GM19035 (cell line): Measurements from ENCODE around the gene TPRKB.
"Not testable (repeated sequence)": the region's sequence is repeated elsewhere in the genome, so short reads cannot be mapped to it uniquely, and the experiment has no call there.

ENCODE experiments used
- ATAC-seq: cut with Tn5 transposase; IDR thresholded peaks from one replicate; pipeline ENCODE4 v1.9.1; 2021; ENCODE audit not compliant: unreplicated experiment

Gene TPRKB

GRCh38 chr2:73740767-73741166 lies 3.6 kb upstream of the TPRKB start:
- ATAC-seq = no peak

DNA sequence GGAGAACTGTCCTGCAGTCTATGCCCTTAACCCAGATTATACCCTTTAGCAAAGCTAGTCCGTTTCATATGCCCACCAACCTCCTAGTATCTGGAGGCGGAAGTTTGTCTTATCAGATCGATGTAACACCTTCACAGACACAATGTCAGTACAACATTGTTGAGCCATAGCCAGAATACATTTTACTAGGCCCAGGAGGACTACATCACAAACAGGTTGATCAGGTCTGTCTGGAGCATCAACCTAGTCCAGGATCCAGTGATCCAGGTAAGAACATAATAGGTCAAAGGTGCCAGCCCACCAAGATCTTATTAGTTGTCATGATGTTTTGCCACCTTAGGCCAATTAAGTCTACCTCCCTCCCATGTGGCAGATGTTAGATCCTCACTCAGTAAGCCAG lies 2.0 kb upstream of the TPRKB start:
- no peak for ATAC-seq

- ATAC-seq = no peak
These were observed 767 bp downstream of the TPRKB start for GRCh38 chr2:73736378-73736777.

DNA sequence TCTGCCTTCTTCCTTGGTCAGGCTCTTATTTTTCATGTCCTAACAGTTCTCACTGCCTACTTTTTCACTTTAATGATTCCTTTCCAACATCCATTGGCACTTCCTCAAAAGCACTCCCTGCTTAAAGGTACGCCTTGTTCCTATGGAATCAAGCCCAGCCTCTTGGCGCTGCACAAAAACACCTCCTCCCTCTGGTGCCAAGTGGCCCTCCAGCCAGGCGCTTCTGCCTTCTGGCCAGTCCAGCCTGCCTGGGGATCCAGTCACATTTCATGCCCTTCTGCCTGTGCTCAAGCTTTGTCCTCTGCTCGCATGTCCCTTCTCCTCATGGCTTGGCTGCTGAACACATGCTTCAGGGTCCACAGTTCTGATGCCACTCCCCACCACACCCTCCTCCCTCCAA lies 6.3 kb downstream of the TPRKB start:
- no peak for ATAC-seq

DNA sequence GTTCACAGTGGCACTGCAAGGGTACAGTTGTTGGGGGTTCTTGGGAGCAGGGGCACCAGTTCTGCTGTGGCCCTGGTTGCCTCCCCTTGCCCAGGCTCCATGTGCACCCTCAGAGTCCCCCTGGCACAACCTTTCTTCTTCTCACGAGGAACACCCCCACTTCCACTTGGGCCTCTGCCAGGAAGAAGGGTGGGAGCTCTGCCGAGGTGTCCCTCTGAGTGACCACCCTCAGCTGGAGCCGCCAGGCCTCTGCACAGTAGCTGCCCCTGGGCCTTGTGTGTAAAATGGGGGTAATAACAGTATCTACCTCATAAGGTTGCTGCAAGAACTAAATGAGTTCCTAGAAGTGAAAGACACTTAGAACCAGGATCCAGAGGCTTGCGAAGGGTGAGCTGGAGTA lies 8.4 kb downstream of the TPRKB start:
- ATAC-seq = no peak

- no peak for ATAC-seq
These were observed 9.1 kb downstream of the TPRKB start for GRCh38 chr2:73728043-73728442.

GRCh38 chr2:73726657-73727056 lies 10.5 kb downstream of the TPRKB start:
- not testable (repeated sequence) for ATAC-seq

- no peak for ATAC-seq
These were observed 18.1 kb downstream of the TPRKB start for GRCh38 chr2:73718851-73719621.

DNA sequence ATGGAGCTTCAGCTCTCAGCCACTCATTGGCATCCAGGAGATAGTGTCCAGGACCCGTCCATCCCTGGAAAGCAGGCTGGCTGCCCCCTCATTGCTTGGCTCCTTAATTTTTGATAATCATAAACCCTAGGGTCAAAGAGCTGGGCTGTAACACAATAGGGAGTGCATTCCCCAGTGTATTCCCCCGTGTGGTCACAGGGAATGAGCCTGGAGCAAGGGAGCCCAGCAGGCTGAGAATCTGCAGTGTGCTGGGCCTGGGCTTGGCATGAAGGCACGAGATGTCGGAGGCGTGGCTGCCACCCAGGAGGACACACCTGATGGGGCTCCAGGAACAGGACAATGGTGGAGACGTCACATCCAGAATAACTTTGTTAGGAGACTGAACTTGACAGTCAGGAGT lies 18.7 kb downstream of the TPRKB start:
- no peak for ATAC-seq

GRCh38 chr2:73717695-73718094 lies 19.4 kb downstream of the TPRKB start:
- ATAC-seq = not testable (repeated sequence)

GRCh38 chr2:73717251-73717606 lies 19.9 kb downstream of the TPRKB start:
- no peak for ATAC-seq

- ATAC-seq = no peak
These were observed 20.4 kb downstream of the TPRKB start for GRCh38 chr2:73716543-73717250.

- no peak for ATAC-seq
These were observed 23.1 kb downstream of the TPRKB start for GRCh38 chr2:73714091-73714490.

- ATAC-seq = no peak
These were observed 28.6 kb downstream of the TPRKB start for GRCh38 chr2:73708527-73708926.

- ATAC-seq = no peak
These were observed 29.5 kb downstream of the TPRKB start for GRCh38 chr2:73707636-73708035.

- no peak for ATAC-seq
These were observed 30.1 kb downstream of the TPRKB start for GRCh38 chr2:73707058-73707457.

DNA sequence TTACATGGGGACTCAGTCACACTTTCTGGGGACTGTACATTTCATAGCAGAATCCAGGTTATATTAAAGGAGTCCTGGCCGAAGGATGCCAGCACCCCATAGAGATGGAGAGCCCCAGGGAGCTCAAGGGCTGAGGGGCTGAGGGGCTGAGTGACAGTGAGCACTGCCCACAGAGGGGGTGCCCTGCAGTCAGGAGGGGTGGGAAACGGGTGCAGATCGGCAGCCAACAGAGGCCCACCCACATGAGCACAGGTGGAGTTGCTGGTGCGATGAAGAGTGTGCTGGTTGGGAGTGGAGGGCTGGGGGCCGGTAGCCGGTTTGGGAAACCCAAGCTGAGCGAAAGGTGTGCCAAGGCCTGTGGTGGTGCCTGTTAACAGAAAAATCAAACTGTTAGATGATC lies 32.1 kb downstream of the TPRKB start:
- no peak for ATAC-seq

DNA sequence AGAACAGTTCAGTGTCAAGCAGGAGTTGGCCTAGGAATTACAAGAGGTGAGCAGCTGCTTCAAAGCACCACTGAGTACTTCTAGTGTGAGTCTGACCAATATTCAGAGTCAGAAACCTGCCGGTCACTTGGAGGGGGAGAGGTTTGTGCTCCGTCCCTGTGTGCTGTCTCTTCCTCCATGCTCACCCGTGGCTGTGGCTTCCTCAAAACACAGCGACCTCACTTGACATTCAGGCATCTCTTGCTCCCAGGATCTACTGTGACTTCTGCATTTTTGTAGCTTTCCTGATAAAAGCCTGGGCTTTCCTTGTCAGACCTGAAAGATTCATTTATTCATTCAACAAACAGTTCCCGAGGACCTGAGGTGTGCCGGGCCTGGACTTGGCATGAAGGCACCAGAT lies 32.9 kb downstream of the TPRKB start:
- ATAC-seq = no peak

DNA sequence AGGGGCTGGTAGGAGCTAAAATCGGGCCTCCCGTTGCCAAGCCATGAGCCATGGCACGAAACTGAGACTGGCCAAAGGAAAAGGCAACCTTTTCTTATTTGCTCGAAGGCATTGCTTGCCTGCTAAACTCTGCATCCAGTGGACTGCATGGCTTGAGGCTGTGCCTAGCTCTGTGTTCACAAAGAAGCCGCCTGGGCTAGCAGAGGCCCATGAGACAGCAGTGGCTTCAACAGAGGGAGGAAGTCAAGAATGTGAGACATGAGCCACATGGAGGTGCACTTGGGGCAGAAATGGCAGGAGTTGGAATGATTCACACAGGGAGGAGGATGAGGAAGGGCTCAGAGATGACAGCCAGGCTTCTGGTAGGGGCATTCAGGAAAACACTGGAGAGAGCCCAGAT lies 33.5 kb downstream of the TPRKB start:
- ATAC-seq = no peak

DNA sequence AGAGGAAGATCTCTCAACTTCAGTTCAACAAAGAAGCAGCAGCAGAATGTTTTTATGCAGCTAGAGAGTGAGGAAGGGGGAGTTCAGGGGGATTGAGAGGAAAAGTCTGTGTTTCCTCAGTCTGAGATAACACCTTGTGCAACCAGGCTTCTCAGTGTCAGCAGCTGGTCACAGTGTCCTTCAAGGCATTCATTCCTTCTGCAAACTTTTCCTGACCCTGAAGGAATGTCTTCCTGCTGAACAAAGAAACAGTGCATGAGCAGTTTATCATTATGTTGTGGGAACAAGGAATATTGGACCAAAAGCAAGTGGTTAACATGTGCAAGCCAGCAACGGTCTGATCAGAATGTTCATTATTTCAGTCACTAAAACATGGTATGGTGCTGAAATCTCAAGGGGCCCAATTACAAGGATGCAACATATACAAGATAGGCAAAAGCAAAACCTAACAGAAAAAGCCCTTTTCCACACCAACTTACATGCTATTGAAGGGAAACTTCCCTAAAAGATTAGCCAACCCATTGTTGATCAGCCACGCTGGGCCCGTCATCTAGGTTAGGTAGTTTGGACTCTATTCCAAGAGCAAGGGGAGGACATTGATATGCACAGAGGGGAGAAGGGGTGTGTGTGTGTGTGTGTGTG lies 34.2 kb downstream of the TPRKB start:
- not testable (repeated sequence) for ATAC-seq

DNA sequence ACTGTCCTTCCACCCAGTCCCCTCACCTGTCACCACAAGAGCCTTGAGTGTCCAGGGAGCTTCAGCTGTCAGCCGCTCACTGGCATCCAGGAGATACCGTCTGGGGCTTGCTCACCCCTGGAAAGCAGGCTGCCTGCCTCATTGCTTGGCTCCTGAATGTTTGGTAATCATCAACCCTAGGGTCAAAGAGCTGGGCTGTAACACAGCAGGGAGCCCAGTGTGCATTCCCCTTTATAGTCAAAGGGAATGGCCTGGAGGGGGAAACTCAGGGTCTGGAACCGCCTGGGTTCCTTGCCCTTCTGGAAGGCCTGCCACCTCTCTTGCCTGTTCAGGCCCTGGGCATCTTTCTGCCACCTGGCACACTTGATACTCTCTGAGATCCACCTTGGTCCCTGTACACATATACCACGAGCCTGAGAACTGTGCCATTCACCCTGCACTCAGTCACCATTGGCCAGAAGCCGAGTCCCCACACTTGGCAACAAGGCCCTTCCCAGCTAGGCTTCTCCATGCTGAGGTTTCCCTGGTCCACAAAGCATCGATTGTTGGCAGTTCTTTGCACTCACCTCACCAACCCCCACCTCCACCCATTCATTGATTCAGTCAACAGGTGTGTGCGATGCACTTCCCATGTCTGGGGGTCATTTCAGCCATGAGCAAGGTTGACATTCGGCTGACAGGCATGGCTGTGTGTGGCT lies 35.0 kb downstream of the TPRKB start:
- no peak for ATAC-seq

DNA sequence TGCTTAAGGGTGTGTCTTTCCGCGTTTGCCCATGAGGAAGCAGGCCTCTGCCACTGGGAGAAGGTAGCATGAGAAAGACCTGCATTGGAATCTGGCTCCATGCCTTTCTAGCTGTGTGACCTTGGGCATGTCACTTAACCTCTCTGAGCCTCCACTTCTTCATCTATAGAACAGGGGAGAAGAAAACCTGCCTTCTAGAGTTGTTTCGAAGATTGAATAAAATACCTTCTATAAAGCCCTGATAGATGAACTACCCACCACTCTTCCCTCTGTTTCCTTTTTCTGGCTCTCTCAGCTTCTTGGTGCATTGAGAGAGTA lies 35.7 kb downstream of the TPRKB start:
- ATAC-seq = not testable (repeated sequence)
